ENCODE measurements around the gene PKLR. TPM values are rescaled to one million over a fixed set of nuclear protein-coding genes. Genes with fewer than 3 reads are reported as not detected.
"Not testable (repeated sequence)": the region's sequence is repeated elsewhere in the genome, so short reads cannot be mapped to it uniquely, and the experiment has no call there.

Gene PKLR
- total and polyA plus RNA-seq, 8 donors: 0.07 to 0.21 (median 0.14) TPM; not detected in 4

DNA sequence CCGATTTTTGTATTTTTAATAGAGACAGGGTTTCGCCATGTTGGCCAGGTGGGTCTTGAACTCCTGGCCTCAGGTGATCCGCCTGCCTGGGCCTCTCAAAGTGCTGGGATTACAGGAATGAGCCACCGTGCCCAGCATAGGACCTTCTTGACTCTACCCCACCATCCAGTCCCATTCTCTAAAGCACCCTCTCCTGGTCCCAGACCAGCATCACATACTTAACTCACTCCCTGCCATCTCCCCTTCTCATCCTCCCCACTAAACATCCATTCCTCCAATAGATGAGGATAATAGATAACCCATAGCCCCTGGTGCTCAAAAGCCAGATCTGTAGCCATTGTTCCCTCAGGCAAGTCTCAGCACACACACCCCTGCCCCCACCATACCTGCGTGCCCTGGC, 48.0 kb downstream of the PKLR start:
- DNase-seq (no peak), ATAC-seq (no peak)
- no peaks in the 10 kb centered on the region for H3K9me3 ChIP-seq
- H3K4me3 ChIP-seq: no peak overlapping the region
- TF ChIP-seq, protein P1, sequence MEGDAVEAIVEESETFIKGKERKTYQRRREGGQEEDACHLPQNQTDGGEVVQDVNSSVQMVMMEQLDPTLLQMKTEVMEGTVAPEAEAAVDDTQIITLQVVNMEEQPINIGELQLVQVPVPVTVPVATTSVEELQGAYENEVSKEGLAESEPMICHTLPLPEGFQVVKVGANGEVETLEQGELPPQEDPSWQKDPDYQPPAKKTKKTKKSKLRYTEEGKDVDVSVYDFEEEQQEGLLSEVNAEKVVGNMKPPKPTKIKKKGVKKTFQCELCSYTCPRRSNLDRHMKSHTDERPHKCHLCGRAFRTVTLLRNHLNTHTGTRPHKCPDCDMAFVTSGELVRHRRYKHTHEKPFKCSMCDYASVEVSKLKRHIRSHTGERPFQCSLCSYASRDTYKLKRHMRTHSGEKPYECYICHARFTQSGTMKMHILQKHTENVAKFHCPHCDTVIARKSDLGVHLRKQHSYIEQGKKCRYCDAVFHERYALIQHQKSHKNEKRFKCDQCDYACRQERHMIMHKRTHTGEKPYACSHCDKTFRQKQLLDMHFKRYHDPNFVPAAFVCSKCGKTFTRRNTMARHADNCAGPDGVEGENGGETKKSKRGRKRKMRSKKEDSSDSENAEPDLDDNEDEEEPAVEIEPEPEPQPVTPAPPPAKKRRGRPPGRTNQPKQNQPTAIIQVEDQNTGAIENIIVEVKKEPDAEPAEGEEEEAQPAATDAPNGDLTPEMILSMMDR (IDR thresholded peaks at IDR 0.05): no peak
- H3K36me3 ChIP-seq: peaks cover 0 to 21% of the 10 kb centered on the region in 2 donors
- H3K27ac ChIP-seq: no peak overlapping the region
- H3K4me1 ChIP-seq: peaks cover 21 to 44% of the 10 kb centered on the region in 2 donors
- no peaks in the 10 kb centered on the region for H3K27me3 ChIP-seq
- intact Hi-C loops (cut with DNase I): no loop called here

DNA sequence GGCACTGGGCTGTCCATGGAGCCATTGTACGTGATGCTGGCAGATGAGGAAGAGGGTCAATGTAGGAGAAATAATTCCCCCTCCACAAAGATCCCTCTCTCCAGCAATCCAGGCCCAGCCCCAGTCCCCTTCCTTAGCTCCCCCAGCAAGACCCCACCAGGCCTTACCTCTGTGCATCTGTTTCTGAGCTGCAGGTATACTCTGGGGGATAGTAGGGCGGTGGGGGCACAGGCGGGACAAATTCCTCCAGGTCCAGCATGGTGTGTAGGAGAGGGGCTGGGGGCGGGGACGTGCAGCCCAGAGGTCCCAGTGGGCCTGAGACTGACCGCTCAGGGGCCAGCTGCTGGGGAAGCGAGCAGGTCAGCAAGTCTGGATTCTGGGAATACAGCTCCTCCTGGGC, 49.7 kb downstream of the PKLR start:
- Histone ChIP-seq H3K4me1 (peaks cover 21 to 44% of the 10 kb centered on the region in 2 donors), H3K27ac (no peak overlapping the region), H3K4me3 (no peak overlapping the region), H3K9me3 (no peaks in the 10 kb centered on the region), H3K36me3 (peaks cover 0 to 19% of the 10 kb centered on the region in 2 donors), H3K27me3 (no peaks in the 10 kb centered on the region)
- DNase-seq (no peak), ATAC-seq (no peak)
- TF ChIP-seq, protein P1 (IDR thresholded peaks at IDR 0.05): no peak
- intact Hi-C loops (cut with DNase I): no loop called here

DNA sequence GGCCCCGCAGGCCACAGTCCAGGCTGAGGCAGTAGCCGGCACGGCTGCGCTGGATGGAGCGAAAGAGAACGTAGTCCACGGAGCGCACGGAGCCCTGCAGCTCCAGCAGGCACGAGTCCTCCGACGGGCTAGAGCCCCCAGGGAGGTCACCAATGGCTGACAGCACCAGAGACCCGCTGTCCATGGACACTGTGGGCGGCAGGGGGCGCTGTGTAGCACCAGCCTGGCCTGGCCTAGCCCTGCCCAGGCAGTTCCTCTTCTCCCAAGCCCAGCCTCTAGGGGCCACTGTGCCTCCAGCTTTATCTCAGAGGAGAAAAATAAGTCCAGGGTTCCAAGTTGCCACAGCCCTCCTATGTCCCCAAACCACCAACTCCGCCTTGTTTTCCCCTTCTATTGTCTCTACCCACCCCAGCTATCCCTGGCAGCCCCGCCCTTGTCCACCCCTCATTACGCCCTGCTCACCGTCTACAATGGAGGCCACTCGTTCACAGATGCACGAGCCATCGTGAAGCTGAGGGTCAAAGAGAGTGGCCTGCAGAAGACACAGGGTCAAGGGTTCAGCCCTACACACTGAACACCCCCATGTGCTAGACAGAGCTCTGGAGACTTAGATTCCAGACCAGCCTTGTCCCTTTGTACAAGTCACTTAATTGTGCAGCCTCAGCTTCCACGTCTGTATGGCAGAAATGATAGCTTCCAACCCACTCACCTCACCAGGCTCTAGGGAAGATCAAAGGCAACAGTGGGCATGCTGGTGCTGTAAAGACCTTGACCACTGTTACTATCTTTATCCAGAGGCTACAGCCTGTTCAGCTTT, 50.4 kb downstream of the PKLR start:
- peaks cover 0 to 19% of the 10 kb centered on the region in 2 donors for H3K36me3 ChIP-seq
- ATAC-seq (peak; percentile 86), DNase-seq (peak; percentile 81 to 99 (median 94))
- H3K4me1 ChIP-seq: peaks cover 21 to 37% of the 10 kb centered on the region in 2 donors
- H3K27ac ChIP-seq: peak overlapping the region in 1 of 2 donors; percentile 42
- TF ChIP-seq, protein P1 (IDR thresholded peaks at IDR 0.05): peak; percentile 99 to 100
- H3K27me3 ChIP-seq: no peaks in the 10 kb centered on the region
- peak overlapping the region in 1 of 2 donors; percentile 26 for H3K4me3 ChIP-seq
- H3K9me3 ChIP-seq: no peaks in the 10 kb centered on the region
- intact Hi-C loops (cut with DNase I): no loop called here

DNA sequence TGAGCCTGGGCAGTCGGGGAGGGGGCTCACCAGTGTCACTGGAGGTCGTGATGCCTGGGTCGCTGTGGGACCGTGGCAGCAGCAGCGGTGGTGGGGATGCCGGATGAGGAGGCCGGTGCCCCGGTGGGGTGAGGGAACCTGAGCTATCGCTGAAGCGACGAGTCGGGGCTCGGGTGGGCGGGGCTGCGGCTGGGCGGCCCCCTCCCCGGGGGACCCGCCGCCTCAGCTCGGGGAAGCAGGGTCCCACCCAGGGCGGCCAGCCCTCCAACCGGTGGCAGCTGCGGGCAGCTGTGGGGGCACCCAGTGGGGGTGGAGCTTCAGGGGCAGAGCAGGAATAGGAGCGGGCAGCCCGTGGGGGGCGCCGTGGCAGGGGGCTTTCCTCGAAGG, 51.0 kb downstream of the PKLR start:
- Histone ChIP-seq H3K9me3 (no peaks in the 10 kb centered on the region), H3K4me1 (peaks cover 21 to 36% of the 10 kb centered on the region in 2 donors), H3K27ac (peak overlapping the region in 1 of 2 donors; percentile 42), H3K27me3 (no peaks in the 10 kb centered on the region), H3K4me3 (peak overlapping the region in 1 of 2 donors; percentile 26), H3K36me3 (peaks cover 0 to 19% of the 10 kb centered on the region in 2 donors)
- DNase-seq (no peak), ATAC-seq (no peak)
- intact Hi-C loops (cut with DNase I): no loop called here
- TF ChIP-seq, protein P1 (IDR thresholded peaks at IDR 0.05): no peak

DNA sequence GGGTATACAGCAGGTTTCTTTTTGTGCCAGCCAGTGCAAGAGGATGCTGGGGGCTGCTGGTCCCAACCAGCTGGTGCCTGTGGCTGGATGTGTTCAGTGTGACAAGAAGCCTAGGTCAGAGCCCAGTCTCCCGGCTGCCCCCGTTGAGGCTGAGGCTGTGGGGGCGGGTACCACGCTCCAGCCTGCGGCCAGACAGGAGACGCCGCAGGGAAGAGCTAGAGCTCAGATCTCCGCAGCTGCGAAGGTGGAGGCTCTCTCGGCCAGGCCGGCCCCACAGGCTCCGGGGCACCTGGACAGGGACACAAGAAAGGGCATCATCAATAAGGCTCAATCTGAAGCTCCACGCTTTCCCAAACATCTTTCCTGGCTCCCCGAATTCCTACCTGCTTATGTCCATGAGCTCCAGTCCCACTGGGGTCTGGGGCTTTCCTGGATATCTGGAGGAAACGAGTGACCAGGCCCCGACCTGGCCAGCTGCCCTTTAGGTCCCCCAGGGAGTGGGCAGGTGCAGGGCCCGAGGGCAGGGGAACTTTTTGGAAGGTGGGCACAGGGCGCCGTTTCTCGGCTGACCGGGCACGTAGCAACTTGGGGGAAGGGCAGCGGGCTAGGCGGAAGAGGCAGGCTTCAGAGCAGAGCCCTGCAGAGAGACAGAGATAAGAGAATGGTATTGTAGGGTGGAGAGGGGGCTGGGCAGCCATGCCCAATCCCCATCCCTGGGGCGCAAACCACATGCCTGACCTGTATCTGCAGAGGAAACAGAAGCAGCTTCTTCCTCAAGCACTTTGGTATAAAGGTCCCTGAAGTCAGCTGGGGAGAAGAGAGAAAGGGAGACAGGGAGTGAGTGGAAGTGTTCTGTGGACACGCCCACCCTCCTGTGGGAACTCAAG, 53.3 kb downstream of the PKLR start:
- ATAC-seq (no peak), DNase-seq (peak in 1 of 4 donors; percentile 75)
- H3K36me3 ChIP-seq: peaks cover 0 to 19% of the 10 kb centered on the region in 2 donors
- peaks cover 10 to 36% of the 10 kb centered on the region in 2 donors for H3K4me1 ChIP-seq
- intact Hi-C loops (cut with DNase I): no loop called here
- H3K9me3 ChIP-seq: no peaks in the 10 kb centered on the region
- TF ChIP-seq, protein P1 (IDR thresholded peaks at IDR 0.05): no peak
- H3K4me3 ChIP-seq: no peak overlapping the region
- H3K27me3 ChIP-seq: no peaks in the 10 kb centered on the region
- no peak overlapping the region for H3K27ac ChIP-seq

DNA sequence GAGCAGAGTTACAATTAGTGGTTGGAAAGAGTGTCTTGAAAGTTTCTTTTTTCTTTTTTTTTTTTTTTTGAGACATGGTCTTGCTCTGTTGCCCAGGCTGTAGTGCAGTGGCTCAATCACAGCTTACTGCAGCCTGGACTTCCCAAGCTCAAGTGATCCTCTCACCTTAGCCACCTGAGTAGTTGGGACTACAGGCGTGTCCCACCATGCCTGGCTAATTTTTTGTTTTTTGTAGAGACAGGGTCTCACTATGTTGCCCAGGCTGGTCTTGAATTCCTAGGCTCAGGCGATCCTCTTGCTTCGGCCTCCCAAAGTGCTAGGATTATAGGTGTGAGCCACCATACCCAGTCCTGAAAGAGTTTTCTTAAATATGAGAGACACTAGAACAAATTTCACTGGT, 54.4 kb downstream of the PKLR start:
- peaks cover 0 to 19% of the 10 kb centered on the region in 2 donors for H3K36me3 ChIP-seq
- H3K4me3 ChIP-seq; H3K9me3 ChIP-seq; DNase-seq; H3K27ac ChIP-seq; intact Hi-C loops (cut with DNase I); H3K27me3 ChIP-seq; ATAC-seq: not testable (repeated sequence)
- peaks cover 10 to 47% of the 10 kb centered on the region in 2 donors for H3K4me1 ChIP-seq
